GM18511 (cell line): ENCODE data around the gene MAGEB3.

Experiments used
- ATAC-seq: cut with Tn5 transposase; IDR thresholded peaks from one replicate; pipeline ENCODE4 v1.9.1; 2021; ENCODE audit warnings: mild to moderate bottlenecking, moderate library complexity; ENCODE audit not compliant: unreplicated experiment

The MAGEB3 gene

DNA sequence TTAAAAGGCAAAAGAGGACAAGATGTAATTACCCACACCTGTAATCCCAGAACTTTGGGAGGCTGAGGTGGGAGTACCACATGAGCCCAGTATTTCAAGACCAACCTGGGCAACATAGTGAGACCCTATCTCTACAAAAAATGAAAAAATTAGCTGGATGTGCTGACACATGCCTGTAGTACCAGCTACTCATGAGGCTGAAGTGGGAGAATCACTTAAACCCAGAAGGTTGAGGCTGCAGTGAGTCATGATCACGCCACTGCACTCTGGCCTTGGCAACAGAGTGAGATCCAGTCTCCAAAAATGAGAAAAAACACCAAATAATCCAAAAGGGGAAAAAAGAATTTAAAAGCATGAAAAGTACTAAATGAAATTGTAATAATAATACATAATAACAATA is 47.9 kb downstream of the MAGEB3 start:
- ATAC-seq, result no peak

DNA sequence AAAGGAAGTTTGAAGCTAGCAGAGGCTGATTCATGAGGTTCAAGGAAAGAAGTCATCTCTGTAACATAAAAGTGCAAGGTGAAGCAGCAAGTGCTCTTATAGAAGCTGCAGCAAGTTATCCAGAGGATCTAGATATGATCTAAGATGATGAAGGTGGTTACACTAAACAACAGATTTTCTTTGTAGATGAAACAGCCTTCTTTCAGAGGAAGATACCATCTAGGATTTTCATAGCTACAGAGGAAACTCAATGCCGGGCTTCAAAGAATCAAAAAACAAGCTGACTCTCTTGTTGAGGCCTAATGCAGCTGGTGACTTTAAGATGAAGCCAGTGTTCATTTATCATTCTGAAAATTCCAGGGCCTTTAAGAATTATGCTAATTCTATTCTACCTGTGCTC is 50.0 kb downstream of the MAGEB3 start:
- no peak for ATAC-seq

DNA sequence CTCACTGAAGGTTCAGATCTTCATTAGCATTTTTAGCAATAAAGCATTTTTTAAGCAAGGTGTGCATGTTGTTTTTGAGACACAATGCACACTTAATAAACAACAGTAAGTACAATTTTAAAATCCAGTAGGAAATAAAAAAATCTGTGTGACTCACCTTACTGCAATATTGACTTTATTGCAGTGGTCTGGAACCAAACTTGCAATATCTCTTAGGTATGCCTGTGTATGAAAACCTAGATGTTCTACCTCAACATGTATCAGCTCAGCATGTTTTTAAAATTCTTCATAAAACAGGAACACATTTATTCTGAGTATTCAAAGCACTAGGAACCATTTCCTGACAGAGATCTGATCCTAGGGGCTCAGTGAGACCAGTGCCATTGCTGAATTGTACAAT is 52.1 kb downstream of the MAGEB3 start:
- ATAC-seq, result no peak

DNA sequence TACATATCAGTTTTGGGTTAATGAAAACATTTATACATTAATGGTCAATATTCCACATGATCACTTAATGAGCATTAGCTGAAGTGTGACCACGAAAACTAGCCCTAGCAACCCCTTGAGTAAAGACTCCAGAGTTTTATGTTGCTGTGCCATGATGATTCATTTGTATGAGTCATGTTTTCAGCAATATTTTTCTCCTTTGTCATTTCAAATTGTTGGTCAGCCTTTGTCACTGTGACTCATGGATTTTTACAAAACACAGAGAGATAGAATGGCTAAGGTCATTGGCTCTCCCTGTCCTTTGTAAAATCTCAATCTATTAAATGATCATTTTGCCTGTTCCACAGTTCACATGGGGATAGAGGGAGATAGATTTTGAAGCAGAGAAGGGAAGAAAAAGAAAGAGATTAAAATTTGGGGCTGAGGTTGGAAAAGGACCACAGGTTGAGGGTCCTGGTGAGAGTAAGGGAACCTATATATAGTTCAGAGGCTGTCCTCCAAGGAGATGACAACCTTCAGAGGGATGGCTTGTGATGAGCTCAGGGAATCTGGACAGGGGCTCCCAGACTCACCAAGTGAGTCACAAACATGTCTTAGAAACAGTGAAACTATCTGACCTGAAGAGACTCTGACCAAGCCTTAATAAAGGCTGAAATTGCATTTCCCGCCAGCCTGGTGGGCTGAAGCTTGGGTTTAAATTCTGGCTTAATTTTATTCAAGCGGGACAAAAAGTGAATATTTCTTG is 53.2 kb downstream of the MAGEB3 start:
- ATAC-seq, result no peak
